ENCODE data around the gene S100A7A.

DNA sequence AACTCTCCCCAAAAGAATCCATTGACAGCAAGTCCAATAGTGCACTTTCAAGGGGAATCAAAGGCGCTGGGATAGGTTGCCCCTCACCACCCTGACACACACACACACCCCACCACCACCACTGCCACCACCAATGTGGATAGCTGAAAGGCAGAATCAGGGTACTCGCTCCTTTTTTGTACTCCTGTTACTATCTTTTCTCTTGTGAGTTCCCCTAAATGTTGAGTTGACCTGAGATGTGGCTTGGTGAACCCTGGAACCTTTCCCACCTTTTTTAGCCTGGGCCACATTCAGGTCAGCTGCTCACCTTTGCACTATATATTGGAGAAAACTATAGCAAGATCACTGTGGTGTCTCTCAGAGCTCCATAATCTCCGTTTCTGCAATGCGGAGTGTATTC lies 29.3 kb upstream of the S100A7A start:
- no peak for TF ChIP-seq POLR2AphosphoS5 (IDR thresholded peaks at IDR 0.05)
- no peak for TF ChIP-seq EP300 (IDR thresholded peaks at IDR 0.05)
- TF ChIP-seq, protein P1, sequence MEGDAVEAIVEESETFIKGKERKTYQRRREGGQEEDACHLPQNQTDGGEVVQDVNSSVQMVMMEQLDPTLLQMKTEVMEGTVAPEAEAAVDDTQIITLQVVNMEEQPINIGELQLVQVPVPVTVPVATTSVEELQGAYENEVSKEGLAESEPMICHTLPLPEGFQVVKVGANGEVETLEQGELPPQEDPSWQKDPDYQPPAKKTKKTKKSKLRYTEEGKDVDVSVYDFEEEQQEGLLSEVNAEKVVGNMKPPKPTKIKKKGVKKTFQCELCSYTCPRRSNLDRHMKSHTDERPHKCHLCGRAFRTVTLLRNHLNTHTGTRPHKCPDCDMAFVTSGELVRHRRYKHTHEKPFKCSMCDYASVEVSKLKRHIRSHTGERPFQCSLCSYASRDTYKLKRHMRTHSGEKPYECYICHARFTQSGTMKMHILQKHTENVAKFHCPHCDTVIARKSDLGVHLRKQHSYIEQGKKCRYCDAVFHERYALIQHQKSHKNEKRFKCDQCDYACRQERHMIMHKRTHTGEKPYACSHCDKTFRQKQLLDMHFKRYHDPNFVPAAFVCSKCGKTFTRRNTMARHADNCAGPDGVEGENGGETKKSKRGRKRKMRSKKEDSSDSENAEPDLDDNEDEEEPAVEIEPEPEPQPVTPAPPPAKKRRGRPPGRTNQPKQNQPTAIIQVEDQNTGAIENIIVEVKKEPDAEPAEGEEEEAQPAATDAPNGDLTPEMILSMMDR (IDR thresholded peaks at IDR 0.05): no peak
